ENCODE data around the gene CYB5R3. TPM values are rescaled to one million over a fixed set of nuclear protein-coding genes. Genes with fewer than 3 reads are reported as not detected.

CYB5R3 gene
- total RNA-seq, 1 experiment from 2014 or later: 85.4 TPM

DNA sequence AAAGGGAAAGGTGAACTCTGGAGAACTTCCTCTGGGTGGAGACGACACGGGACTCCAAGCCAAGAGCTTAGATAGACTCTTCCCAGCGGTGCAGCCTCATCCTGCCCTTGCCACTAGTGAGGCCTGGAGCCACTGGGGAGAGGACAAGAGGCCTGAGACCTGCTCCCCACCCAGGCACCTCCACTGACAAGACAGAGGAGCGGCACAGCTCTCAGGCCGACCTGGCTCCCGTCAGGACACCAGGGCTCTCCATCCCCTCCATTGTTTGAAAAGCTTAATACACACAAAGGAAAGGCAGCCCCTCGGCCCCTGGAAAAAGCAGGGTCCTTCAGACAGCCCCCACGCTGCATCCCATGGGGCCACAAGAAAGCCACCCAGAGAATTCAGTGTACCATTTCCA lies 64.1 kb downstream of the CYB5R3 start (continued):
- TF ChIP-seq, protein P1, sequence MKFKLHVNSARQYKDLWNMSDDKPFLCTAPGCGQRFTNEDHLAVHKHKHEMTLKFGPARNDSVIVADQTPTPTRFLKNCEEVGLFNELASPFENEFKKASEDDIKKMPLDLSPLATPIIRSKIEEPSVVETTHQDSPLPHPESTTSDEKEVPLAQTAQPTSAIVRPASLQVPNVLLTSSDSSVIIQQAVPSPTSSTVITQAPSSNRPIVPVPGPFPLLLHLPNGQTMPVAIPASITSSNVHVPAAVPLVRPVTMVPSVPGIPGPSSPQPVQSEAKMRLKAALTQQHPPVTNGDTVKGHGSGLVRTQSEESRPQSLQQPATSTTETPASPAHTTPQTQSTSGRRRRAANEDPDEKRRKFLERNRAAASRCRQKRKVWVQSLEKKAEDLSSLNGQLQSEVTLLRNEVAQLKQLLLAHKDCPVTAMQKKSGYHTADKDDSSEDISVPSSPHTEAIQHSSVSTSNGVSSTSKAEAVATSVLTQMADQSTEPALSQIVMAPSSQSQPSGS (CRISPR knock-in tag; IDR thresholded peaks at IDR 0.05; ENCODE audit: borderline replicate concordance, low read depth): no peak
- TF ChIP-seq NFATC4 (CRISPR knock-in tag; IDR thresholded peaks at IDR 0.05) (no peak), GABPB1 (CRISPR knock-in tag; IDR thresholded peaks at IDR 0.05) (no peak), NFYB (CRISPR knock-in tag; conservative IDR thresholded peaks at IDR 0.05; ENCODE audit: low read depth) (no peak)
- TF ChIP-seq, protein P2, sequence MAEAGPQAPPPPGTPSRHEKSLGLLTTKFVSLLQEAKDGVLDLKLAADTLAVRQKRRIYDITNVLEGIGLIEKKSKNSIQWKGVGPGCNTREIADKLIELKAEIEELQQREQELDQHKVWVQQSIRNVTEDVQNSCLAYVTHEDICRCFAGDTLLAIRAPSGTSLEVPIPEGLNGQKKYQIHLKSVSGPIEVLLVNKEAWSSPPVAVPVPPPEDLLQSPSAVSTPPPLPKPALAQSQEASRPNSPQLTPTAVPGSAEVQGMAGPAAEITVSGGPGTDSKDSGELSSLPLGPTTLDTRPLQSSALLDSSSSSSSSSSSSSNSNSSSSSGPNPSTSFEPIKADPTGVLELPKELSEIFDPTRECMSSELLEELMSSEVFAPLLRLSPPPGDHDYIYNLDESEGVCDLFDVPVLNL (CRISPR knock-in tag; IDR thresholded peaks at IDR 0.05; ENCODE audit: borderline replicate concordance, low read depth): no peak
- TF ChIP-seq, protein P3, sequence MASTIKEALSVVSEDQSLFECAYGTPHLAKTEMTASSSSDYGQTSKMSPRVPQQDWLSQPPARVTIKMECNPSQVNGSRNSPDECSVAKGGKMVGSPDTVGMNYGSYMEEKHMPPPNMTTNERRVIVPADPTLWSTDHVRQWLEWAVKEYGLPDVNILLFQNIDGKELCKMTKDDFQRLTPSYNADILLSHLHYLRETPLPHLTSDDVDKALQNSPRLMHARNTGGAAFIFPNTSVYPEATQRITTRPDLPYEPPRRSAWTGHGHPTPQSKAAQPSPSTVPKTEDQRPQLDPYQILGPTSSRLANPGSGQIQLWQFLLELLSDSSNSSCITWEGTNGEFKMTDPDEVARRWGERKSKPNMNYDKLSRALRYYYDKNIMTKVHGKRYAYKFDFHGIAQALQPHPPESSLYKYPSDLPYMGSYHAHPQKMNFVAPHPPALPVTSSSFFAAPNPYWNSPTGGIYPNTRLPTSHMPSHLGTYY (CRISPR knock-in tag; IDR thresholded peaks at IDR 0.05): no peak
- TF ChIP-seq, protein P4, sequence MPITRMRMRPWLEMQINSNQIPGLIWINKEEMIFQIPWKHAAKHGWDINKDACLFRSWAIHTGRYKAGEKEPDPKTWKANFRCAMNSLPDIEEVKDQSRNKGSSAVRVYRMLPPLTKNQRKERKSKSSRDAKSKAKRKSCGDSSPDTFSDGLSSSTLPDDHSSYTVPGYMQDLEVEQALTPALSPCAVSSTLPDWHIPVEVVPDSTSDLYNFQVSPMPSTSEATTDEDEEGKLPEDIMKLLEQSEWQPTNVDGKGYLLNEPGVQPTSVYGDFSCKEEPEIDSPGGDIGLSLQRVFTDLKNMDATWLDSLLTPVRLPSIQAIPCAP (CRISPR knock-in tag; IDR thresholded peaks at IDR 0.05): no peak
- TF ChIP-seq, protein P5, sequence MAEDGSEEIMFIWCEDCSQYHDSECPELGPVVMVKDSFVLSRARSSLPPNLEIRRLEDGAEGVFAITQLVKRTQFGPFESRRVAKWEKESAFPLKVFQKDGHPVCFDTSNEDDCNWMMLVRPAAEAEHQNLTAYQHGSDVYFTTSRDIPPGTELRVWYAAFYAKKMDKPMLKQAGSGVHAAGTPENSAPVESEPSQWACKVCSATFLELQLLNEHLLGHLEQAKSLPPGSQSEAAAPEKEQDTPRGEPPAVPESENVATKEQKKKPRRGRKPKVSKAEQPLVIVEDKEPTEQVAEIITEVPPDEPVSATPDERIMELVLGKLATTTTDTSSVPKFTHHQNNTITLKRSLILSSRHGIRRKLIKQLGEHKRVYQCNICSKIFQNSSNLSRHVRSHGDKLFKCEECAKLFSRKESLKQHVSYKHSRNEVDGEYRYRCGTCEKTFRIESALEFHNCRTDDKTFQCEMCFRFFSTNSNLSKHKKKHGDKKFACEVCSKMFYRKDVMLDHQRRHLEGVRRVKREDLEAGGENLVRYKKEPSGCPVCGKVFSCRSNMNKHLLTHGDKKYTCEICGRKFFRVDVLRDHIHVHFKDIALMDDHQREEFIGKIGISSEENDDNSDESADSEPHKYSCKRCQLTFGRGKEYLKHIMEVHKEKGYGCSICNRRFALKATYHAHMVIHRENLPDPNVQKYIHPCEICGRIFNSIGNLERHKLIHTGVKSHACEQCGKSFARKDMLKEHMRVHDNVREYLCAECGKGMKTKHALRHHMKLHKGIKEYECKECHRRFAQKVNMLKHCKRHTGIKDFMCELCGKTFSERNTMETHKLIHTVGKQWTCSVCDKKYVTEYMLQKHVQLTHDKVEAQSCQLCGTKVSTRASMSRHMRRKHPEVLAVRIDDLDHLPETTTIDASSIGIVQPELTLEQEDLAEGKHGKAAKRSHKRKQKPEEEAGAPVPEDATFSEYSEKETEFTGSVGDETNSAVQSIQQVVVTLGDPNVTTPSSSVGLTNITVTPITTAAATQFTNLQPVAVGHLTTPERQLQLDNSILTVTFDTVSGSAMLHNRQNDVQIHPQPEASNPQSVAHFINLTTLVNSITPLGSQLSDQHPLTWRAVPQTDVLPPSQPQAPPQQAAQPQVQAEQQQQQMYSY (CRISPR knock-in tag; IDR thresholded peaks at IDR 0.05): no peak
- TF ChIP-seq, protein P6, sequence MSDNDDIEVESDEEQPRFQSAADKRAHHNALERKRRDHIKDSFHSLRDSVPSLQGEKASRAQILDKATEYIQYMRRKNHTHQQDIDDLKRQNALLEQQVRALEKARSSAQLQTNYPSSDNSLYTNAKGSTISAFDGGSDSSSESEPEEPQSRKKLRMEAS (CRISPR knock-in tag; IDR thresholded peaks at IDR 0.05): no peak
- TF ChIP-seq, protein P7, sequence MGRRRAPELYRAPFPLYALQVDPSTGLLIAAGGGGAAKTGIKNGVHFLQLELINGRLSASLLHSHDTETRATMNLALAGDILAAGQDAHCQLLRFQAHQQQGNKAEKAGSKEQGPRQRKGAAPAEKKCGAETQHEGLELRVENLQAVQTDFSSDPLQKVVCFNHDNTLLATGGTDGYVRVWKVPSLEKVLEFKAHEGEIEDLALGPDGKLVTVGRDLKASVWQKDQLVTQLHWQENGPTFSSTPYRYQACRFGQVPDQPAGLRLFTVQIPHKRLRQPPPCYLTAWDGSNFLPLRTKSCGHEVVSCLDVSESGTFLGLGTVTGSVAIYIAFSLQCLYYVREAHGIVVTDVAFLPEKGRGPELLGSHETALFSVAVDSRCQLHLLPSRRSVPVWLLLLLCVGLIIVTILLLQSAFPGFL (CRISPR knock-in tag; IDR thresholded peaks at IDR 0.05; ENCODE audit: borderline replicate concordance): no peak

DNA sequence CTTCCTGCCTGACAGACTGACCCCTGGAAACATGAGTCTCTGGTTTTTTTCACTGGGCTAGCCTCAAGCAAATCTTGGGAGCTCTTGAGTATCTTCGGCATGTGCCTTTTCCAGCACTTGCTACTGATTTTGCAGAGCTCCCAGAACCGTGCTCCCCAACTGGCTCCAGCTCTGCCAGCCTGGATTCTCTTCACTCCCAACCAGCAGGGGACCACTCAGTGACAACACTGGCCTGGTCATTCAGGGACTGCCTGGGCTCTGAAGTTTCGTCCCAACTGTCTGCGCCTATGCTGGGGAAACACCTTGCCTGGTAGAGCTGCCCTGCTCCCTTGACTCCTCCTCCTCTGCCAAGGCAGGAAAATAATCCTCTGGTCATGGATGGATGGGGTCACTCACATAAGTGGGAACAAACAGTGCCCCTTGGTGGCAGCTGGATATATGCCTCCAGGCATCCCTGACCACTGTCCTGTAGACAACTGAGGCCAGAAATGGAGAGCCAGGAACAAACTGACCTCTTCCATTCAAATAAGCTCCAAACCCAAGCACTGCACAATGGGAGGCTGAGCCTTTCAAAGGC lies 64.7 kb downstream of the CYB5R3 start:
- no peak for ATAC-seq
- TF ChIP-seq, protein P8, sequence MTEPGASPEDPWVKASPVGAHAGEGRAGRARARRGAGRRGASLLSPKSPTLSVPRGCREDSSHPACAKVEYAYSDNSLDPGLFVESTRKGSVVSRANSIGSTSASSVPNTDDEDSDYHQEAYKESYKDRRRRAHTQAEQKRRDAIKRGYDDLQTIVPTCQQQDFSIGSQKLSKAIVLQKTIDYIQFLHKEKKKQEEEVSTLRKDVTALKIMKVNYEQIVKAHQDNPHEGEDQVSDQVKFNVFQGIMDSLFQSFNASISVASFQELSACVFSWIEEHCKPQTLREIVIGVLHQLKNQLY (CRISPR knock-in tag; IDR thresholded peaks at IDR 0.05): no peak
- no peak for TF ChIP-seq SMAD3 (CRISPR knock-in tag; IDR thresholded peaks at IDR 0.05; ENCODE audit: borderline replicate concordance)
- no peaks in the 10 kb centered on the region for H3K9me3 Mint-ChIP-seq
- ChIA-PET POLR2A (interaction anchor here (0.6 kb wide), 1 partner anchor 77 kb away, joined by 3 read pairs; no protein-coding TSS in a partner anchor), CTCF (no interaction called here)
- no peak overlapping the region for H3K4me3 Mint-ChIP-seq
- DNase-seq (ENCODE audit: low spot score): no peak
- H3K27me3 Mint-ChIP-seq (ENCODE audit: low read depth): no peaks in the 10 kb centered on the region
- H3K4me1 Mint-ChIP-seq: peaks cover 6% of the 10 kb centered on the region
- H3K36me3 Mint-ChIP-seq: peaks cover 46% of the 10 kb centered on the region
- H3K27ac Mint-ChIP-seq: no peak overlapping the region

All from WTC11 (cell line).